Choroid plexus epithelial cell (primary cell): Measurements from ENCODE around the gene KDM1B.

Source experiments
- DNase-seq: peaks from one replicate; pipeline ENCODE4 v3.0.0-alpha.2; 2010; ENCODE audit warnings: low read depth
- H3K4me3 ChIP-seq: 2 replicates; pipeline ENCODE4 v1.5.1; 2011; ENCODE audit warnings: low read depth, mild to moderate bottlenecking, control low read depth, low read length, moderate library complexity
- CTCF ChIP-seq: conservative IDR thresholded peaks from 2 replicates; pipeline ENCODE4 v1.5.1; 2011; ENCODE audit warnings: low read depth, mild to moderate bottlenecking, control low read depth, inconsistent platforms, low read length, moderate library complexity

Gene KDM1B

GRCh38 chr6:18263418-18264218 is 108.4 kb downstream of the KDM1B start:
- no peak for TF ChIP-seq CTCF
- peak overlapping the region; percentile 91 for H3K4me3 ChIP-seq
- DNase-seq: peak; percentile 38

GRCh38 chr6:18264219-18264922 is 109.1 kb downstream of the KDM1B start, which contains the start of gene DEK:
TSS of gene DEK (minus strand) at chr6:18264530. CDS start at chr6:18263987, 543 bp downstream.
- peak; percentile 81 for DNase-seq
- TF ChIP-seq CTCF: peak; percentile 59
- peak within 1 kb of the TSS; percentile 91 for H3K4me3 ChIP-seq

DNA sequence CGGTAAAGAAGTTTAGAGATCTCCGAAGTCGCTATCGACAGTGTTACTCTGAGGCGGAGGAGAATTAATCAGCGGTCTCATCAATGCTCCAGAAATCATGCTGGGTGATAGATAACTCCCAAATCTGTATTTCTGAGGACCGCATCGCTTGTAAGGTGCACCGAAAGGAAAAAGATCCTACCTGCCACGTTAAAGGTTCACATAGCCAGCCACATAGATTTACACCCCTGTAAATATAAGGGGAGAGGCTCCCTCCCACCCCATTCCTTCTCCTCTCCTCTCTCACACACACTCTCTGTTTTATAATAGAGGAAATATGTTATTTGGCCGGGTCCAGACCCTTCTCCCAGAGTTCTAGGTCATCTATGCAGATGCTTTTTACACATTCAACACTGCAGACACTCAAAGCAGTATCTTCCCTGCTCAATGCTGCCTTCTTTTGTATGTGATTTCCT is 109.7 kb downstream of the KDM1B start:
- no peak for TF ChIP-seq CTCF
- no peak for DNase-seq

GRCh38 chr6:18265787-18266522 is 110.7 kb downstream of the KDM1B start:
- no peak for TF ChIP-seq CTCF
- no peak overlapping the region for H3K4me3 ChIP-seq
- no peak for DNase-seq

More for the DNA sequence above, 109.7 kb downstream of the KDM1B start:
- H3K4me3 ChIP-seq: peak overlapping the region; percentile 91

- no peak for DNase-seq
- H3K4me3 ChIP-seq: no peak overlapping the region
- TF ChIP-seq CTCF: no peak
These were observed 111.3 kb downstream of the KDM1B start for GRCh38 chr6:18266523-18266912.

DNA sequence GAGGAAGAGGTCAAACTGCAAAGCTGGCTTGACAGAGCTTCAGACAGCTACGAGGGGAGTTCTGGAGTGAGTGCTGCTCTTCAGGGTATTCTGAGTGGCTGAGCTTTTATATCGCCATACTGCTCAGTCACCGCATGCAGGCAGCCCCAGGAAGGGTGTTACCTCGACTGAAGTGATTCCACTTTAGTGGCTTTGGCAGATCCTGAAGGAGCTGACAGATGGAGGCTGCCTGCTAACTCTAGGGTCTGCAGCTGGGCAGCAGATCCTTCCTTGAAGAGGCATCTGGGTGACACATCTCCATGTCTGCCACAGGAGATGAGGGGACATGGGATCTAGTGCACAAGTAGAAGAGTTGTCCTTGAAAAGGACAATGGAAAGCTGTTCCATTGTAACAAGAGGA is 112.8 kb downstream of the KDM1B start:
- TF ChIP-seq CTCF: no peak
- H3K4me3 ChIP-seq: no peak overlapping the region
- DNase-seq: no peak
